Muscle of leg (tissue), 11 donors: ENCODE measurements around the gene SPG7. TPM values are rescaled to one million over a fixed set of nuclear protein-coding genes. Genes with fewer than 3 reads are reported as not detected.

Experiments
- DNase-seq: peaks from one replicate; pipeline ENCODE4 v3.0.0; 2013
- H3K27ac ChIP-seq: one replicate; pipeline ENCODE4 v1.5.1; 2013; ENCODE audit warnings: mild to moderate bottlenecking, low read length, control low read depth
- H3K27me3 ChIP-seq: one replicate; pipeline ENCODE4 v1.6.1; 2013; ENCODE audit warnings: low read length; ENCODE audit not compliant: control insufficient read depth, insufficient read depth
- H3K36me3 ChIP-seq: one replicate; pipeline ENCODE4 v1.6.1; 2013; ENCODE audit warnings: low read length; ENCODE audit not compliant: control insufficient read depth, insufficient read depth
- H3K4me1 ChIP-seq: one replicate; pipeline ENCODE4 v1.6.1; 2013; ENCODE audit warnings: low read length; ENCODE audit not compliant: control insufficient read depth, insufficient read depth
- H3K4me3 ChIP-seq: one replicate; pipeline ENCODE4 v1.5.1; 2013; ENCODE audit warnings: low read length, control low read depth
- H3K9me3 ChIP-seq: replicated peaks from 2 replicates; pipeline ENCODE4 v1.6.1; 2013; ENCODE audit warnings: low read depth, low read length; ENCODE audit not compliant: control insufficient read depth
- WGBS: methylation state at CpG from one replicate; pipeline ENCODE4 v1.1.5; 2013; ENCODE audit warnings: missing lambda C conversion rate; ENCODE audit not compliant: insufficient coverage; 5-methylcytosine and 5-hydroxymethylcytosine counted together
- polyA plus RNA-seq, 8 donors: library from polyadenylated mRNA; unstranded; fragments of 120-200 nt; gene quantifications; one replicate each; pipeline versions ENCODE4 v1.2.1 to v1.2.3, GENCODE V29; 2013; ENCODE audit warnings: inconsistent platforms in 1 of 8, low replicate concordance in 1 of 8; ENCODE audit not compliant: insufficient read length in 8 of 8, insufficient read depth in 1 of 8
- total RNA-seq: library from RNA; stranded (reverse); fragments of 120-200 nt; gene quantifications from one replicate; pipeline ENCODE4 v1.2.4, GENCODE V29; 2013

The SPG7 gene
- total and polyA plus RNA-seq, 9 donors: 48.2 to 84.9 (median 64.9) TPM

- Histone ChIP-seq H3K4me3 (no peak overlapping the region), H3K36me3 (no peaks in the 10 kb centered on the region), H3K27ac (no peak overlapping the region), H3K9me3 (no peaks in the 10 kb centered on the region), H3K27me3 (peaks cover 9% of the 10 kb centered on the region), H3K4me1 (peaks cover 8% of the 10 kb centered on the region)
- WGBS: 88% methylated on average over 29 of the region's 34 CpGs
- no peak for DNase-seq
These were observed 97.2 kb downstream of the SPG7 start for GRCh38 chr16:89605186-89605970.

GRCh38 chr16:89606006-89606405 lies 97.8 kb downstream of the SPG7 start:
- 54% methylated on average over 4 of the region's 9 CpGs for WGBS
- DNase-seq: no peak
- H3K36me3 ChIP-seq: no peaks in the 10 kb centered on the region
- peaks cover 9% of the 10 kb centered on the region for H3K27me3 ChIP-seq
- H3K4me1 ChIP-seq: peaks cover 8% of the 10 kb centered on the region
- no peak overlapping the region for H3K27ac ChIP-seq
- H3K4me3 ChIP-seq: no peak overlapping the region
- no peaks in the 10 kb centered on the region for H3K9me3 ChIP-seq

Other genes starting within 250 kb of the SPG7 start
- gene ANKRD11, start 17.8 kb upstream of the SPG7 start, total RNA-seq: 34.0 TPM
- gene ANKRD11, start 17.8 kb upstream of the SPG7 start, polyA plus RNA-seq: 10 to 100 TPM; 52.8 to 79.8 (median 64.7) TPM
- 5,363 TPM for gene RPL13, start 52.3 kb downstream of the SPG7 start, total RNA-seq
- gene RPL13, start 52.3 kb downstream of the SPG7 start, polyA plus RNA-seq: 1,000 to 10,000 TPM; 3,790 to 5,718 (median 4,430) TPM
- gene CPNE7, start 67.4 kb downstream of the SPG7 start, total RNA-seq: 0.09 TPM
- gene CPNE7, start 67.4 kb downstream of the SPG7 start, polyA plus RNA-seq: under 1 TPM in 7 of 8 donors, not detected in 1; 0.15 to 0.53 (median 0.26) TPM
- 0.53 TPM for gene DPEP1, start 105.2 kb downstream of the SPG7 start, total RNA-seq
- gene DPEP1, start 105.2 kb downstream of the SPG7 start, polyA plus RNA-seq: 10 to 100 TPM in 1 of 8 donors, 1 to 10 TPM in 4, under 1 TPM in 3; 0.35 to 10.5 (median 1.1) TPM
- gene CHMP1A, start 149.3 kb downstream of the SPG7 start, total RNA-seq: 38.9 TPM
- gene CHMP1A, start 149.3 kb downstream of the SPG7 start, polyA plus RNA-seq: 10 to 100 TPM; 49.4 to 57.8 (median 52.3) TPM
- gene SPATA33, start 149.4 kb downstream of the SPG7 start, total RNA-seq: 2.7 TPM
- 1 to 10 TPM; 4.3 to 7.1 (median 5.0) TPM for gene SPATA33, start 149.4 kb downstream of the SPG7 start, polyA plus RNA-seq
- 47.5 TPM for gene CDK10, start 178.3 kb downstream of the SPG7 start, total RNA-seq
- 10 to 100 TPM; 44.4 to 65.0 (median 54.2) TPM for gene CDK10, start 178.3 kb downstream of the SPG7 start, polyA plus RNA-seq
- gene SPATA2L, start 193.3 kb downstream of the SPG7 start, total RNA-seq: 3.0 TPM
- gene SPATA2L, start 193.3 kb downstream of the SPG7 start, polyA plus RNA-seq: 1 to 10 TPM; 1.5 to 4.1 (median 2.6) TPM
- gene VPS9D1, start 212.5 kb downstream of the SPG7 start, total RNA-seq: 6.1 TPM
- gene VPS9D1, start 212.5 kb downstream of the SPG7 start, polyA plus RNA-seq: 10 to 100 TPM in 6 of 8 donors, 1 to 10 TPM in 2; 8.2 to 13.4 (median 11.0) TPM
- 21.4 TPM for gene ZNF276, start 213.1 kb downstream of the SPG7 start, total RNA-seq
- gene ZNF276, start 213.1 kb downstream of the SPG7 start, polyA plus RNA-seq: 10 to 100 TPM; 17.1 to 28.2 (median 21.8) TPM